ENCODE data around the gene ABCA7. TPM values are rescaled to one million over a fixed set of nuclear protein-coding genes. Genes with fewer than 3 reads are reported as not detected.

Gene ABCA7
- total and polyA plus RNA-seq, 2 of the 8 experiments (the other 6 are each of a cell fraction or from before 2014, with no cell fraction given), result 10.4 to 25.6 TPM

DNA sequence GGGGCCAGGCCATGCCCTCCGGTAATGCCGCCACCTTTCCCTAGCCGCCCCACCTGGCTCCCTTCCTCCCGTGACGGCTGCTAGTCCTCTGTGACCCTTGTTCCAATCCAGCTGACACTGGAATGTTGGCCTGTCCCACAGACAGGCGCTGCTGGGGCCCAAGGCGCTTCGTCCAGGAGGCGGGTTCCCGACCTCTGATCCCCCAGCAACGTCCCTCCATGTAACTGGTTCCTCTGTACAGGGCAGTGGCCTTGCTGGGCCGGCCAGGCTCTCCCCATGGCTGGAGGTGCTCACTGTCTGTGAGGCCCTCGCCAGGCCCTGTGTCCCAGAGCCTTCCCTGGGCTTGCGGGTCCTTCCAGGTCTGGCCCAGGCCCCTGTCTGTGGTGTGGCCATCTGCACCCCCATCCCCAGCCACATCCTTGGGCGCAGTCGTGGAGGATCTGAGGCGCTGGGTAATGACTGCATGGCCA is 46.5 kb upstream of the ABCA7 start:
- Histone ChIP-seq H3K9ac (replicated peaks in 1 of 4; ENCODE audit: extremely low read depth in 1 of 4, low read depth in 3 of 4, low read length in 3 of 4) (no peak overlapping the region), H3K36me3 (ENCODE audit: control insufficient read depth in 2 of 4, insufficient read depth in 4 of 4, low read length in 3 of 4) (peaks cover 2 to 30% (median 11%) of the 10 kb centered on the region in 4 experiments; a peak in 5 of 8 replicates)
- no peak for FAIRE-seq
- TF ChIP-seq GTF2F1 (IDR thresholded peaks at IDR 0.05; ENCODE audit: borderline replicate concordance, low read depth, low read length) (no peak), POU5F1 (IDR thresholded peaks at IDR 0.05; ENCODE audit: low read depth, low read length) (no peak), SIN3A (conservative IDR thresholded peaks at IDR 0.05 in 1 of 2, IDR thresholded peaks at IDR 0.05 in 1 of 2; ENCODE audit: low read depth in 1 of 2, low read length in 2 of 2) (no peak), RNF2 (IDR thresholded peaks at IDR 0.05; ENCODE audit: borderline replicate concordance, low read depth, low read length, missing control alignments, poor library complexity, severe bottlenecking) (no peak), EZH2 (IDR thresholded peaks at IDR 0.05; ENCODE audit: low read depth, low read length, severe bottlenecking) (no peak), TAF7 (optimal IDR thresholded peaks at IDR 0.05; ENCODE audit: borderline replicate concordance, low read depth, low read length) (no peak), ASH2L (IDR thresholded peaks at IDR 0.05; ENCODE audit: low read length) (no peak), SIX5 (IDR thresholded peaks at IDR 0.05; ENCODE audit: low read depth, low read length) (no peak), BRCA1 (IDR thresholded peaks at IDR 0.05; ENCODE audit: low read depth, low read length) (no peak), HDAC6 (IDR thresholded peaks at IDR 0.05; ENCODE audit: low read depth, low read length) (no peak), EP300 (IDR thresholded peaks at IDR 0.05; ENCODE audit: borderline replicate concordance in 1 of 2, low read depth in 2 of 2, low read length in 2 of 2) (no peak), CBX5 (IDR thresholded peaks at IDR 0.05; ENCODE audit: low read depth, low read length) (no peak)

More for the DNA sequence above, 46.5 kb upstream of the ABCA7 start:
- Histone ChIP-seq H3K23ac (ENCODE audit: insufficient read length) (no peak overlapping the region), H2BK120ac (replicated peaks; ENCODE audit: low read depth, low read length) (no peak overlapping the region), H3K4me3 (ENCODE audit: extremely low read depth in 1 of 4, insufficient read depth in 2 of 4, low read depth in 3 of 4, low read length in 4 of 4) (no peak overlapping the region), H3K79me1 (ENCODE audit: low read depth, low read length) (no peaks in the 10 kb centered on the region; the same call in 1 of the 2 replicates), H4K5ac (ENCODE audit: insufficient read length, low read depth, low read length) (no peak overlapping the region), H3K23me2 (ENCODE audit: low read depth, low read length) (peaks cover 2% of the 10 kb centered on the region; the same call in 1 of the 2 replicates), H3K9me3 (ENCODE audit: insufficient read depth in 2 of 2, low read depth in 1 of 2, low read length in 1 of 2) (no peaks in the 10 kb centered on the region), H2BK5ac (ENCODE audit: low read depth, low read length) (0 out of 2 replicates have a peak overlapping the region, but pooled peaks have one; percentile 18), H3K18ac (ENCODE audit: extremely low read depth, low read length) (no peak overlapping the region), H3K4ac (replicated peaks; ENCODE audit: insufficient read length, low read depth, low read length) (no peak overlapping the region), H4K20me1 (replicated peaks in 1 of 2; ENCODE audit: control insufficient read depth in 1 of 2, insufficient read depth in 2 of 2, low read length in 2 of 2) (peaks cover 9 to 21% of the 10 kb centered on the region in 2 experiments), H3K56ac (replicated peaks; ENCODE audit: insufficient read length, low read depth, low read length) (no peak overlapping the region), H2BK15ac (ENCODE audit: low read length) (no peak overlapping the region), H2BK20ac (ENCODE audit: low read length) (no peak overlapping the region), H2AFZ (ENCODE audit: low read length) (no peak overlapping the region), H4K91ac (replicated peaks; ENCODE audit: insufficient read length, low read length) (no peak overlapping the region), H3K27me3 (replicated peaks in 1 of 4; ENCODE audit: control insufficient read depth in 3 of 4, extremely low read depth in 1 of 4, insufficient read depth in 3 of 4, low read length in 3 of 4) (peaks cover 0 to 4% (median 2%) of the 10 kb centered on the region in 4 experiments; a peak in 2 of 7 replicates), H3K79me2 (ENCODE audit: control insufficient read depth in 1 of 2, insufficient read depth in 2 of 2, low read length in 2 of 2) (no peaks in the 10 kb centered on the region), H3K4me1 (replicated peaks in 1 of 4; ENCODE audit: control insufficient read depth in 3 of 4, insufficient read depth in 4 of 4, low read length in 3 of 4) (peaks cover 0 to 7% (median 4%) of the 10 kb centered on the region in 4 experiments; a peak in 3 of 7 replicates), H2BK12ac (ENCODE audit: low read depth, low read length) (no peak overlapping the region), H3K14ac (ENCODE audit: insufficient read length) (no peak overlapping the region), H3K4me2 (ENCODE audit: insufficient read depth in 1 of 2, low read depth in 2 of 2, low read length in 2 of 2) (no peak overlapping the region), H2AK5ac (ENCODE audit: low read depth, low read length) (no peak overlapping the region), H3K27ac (ENCODE audit: low read depth, low read length) (no peak overlapping the region), H4K8ac (ENCODE audit: extremely low read depth, insufficient read depth, low read length) (peak overlapping the region; percentile 14; the same call in 1 of the 2 replicates)
- 90% methylated on average over 17 of the region's 17 CpGs; no CpG with 5 or more reads in 1 of the 2 experiments for WGBS, 2 experiments (ENCODE audit: extremely low coverage in 1 of 2, insufficient coverage in 1 of 2, insufficient read length in 1 of 2, insufficient replicate concordance in 2 of 2, low coverage in 1 of 2, low lambda C conversion rate in 2 of 2, missing lambda C conversion rate in 1 of 2)
- POLR2A ChIA-PET (ENCODE audit: partially characterized antibody), result interaction anchor here (0.6 to 7.3 kb wide), 5 partner anchors 8 to 98 kb away, joined by 3 to 81 read pairs (median 4); partner anchors contain the start of gene WDR18
- CTCF ChIA-PET (ENCODE audit: partially characterized antibody), result interaction anchor here (1.2 to 3.4 kb wide), 2 partner anchors 70 to 844 kb away, joined by 3 to 13 read pairs; no protein-coding TSS in a partner anchor
- no peak for DNase-seq (ENCODE audit: low read depth in 1 of 2, low spot score in 2 of 2)
